KBM-7 (cell line): Measurements from ENCODE around the gene NUDT19.
"Not testable (repeated sequence)": the region's sequence is repeated elsewhere in the genome, so short reads cannot be mapped to it uniquely, and the experiment has no call there.

Experiments
- DNase-seq: peaks from one replicate; pipeline ENCODE4 v3.0.0-alpha.2; 2015
- in situ Hi-C: fragments of 300-500 bp; cut with MboI; formaldehyde crosslinking; loops from 2 replicates; pipeline ENCODE4 v1.14.3; 2020; ENCODE audit warnings: low sequenced_read_pairs, low pct_unique_long_range_greater_than_20kb, mixed read lengths

The NUDT19 gene

DNA sequence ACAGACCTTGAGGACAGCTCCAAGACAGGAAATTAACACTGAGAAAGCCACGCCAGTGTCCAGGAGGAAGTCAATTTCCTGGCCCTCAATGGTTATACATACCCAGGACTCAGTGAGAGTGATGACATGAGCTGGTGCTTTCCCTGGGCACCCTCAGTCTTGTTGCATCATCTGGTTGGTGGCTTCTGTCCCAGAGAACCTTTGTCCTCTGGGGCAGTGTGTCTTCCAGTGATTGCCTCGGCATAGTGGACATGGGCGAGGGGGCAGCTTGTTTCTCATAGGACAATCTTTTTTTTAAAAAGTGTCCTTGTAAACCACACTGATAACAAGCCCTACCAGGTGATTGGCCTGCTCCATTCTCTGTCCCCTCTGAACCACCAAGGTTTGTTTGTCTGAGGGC is 5.2 kb downstream of the NUDT19 start:
- in situ Hi-C loops, DNase-seq: not testable (repeated sequence)

DNA sequence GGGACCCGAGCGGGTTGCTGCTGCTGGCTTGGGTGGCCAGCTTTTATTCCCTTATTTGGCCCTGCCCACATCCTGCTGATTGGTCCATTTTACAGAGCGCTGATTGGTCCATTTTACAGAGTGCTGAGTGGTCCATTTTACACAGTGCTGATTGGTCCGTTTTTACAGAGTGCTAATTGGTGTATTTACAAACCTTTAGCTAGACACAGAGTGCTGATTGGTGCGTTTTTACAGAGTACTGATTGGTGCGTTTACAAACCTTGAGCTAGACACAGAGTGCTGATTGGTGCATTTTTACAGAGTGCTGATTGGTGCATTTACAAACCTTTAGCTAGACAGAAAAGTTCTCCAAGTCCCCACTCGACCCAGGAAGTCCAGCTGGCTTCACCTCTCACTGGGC is 8.5 kb downstream of the NUDT19 start:
- in situ Hi-C loops, DNase-seq: not testable (repeated sequence)

DNA sequence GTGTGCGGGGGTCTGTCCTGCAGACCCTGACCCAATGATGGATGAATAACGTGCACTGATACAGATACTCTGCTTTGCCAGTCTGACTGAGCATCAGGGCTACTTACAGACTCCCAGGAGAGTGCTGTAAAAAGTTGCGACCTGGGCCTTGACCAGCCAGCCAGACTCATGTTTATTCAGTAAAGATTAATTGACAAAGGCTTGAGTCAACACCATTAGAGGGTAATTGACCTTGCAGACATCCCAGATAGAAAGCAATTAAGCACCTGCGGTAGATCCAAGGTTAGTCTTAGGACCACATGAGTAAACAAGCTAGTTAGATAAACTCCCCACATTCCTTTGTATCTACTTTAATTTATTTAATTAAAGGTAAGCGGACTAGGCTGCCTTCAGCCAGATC is 10.4 kb downstream of the NUDT19 start:
- no peak for DNase-seq
- in situ Hi-C loops, result no loop called here

DNA sequence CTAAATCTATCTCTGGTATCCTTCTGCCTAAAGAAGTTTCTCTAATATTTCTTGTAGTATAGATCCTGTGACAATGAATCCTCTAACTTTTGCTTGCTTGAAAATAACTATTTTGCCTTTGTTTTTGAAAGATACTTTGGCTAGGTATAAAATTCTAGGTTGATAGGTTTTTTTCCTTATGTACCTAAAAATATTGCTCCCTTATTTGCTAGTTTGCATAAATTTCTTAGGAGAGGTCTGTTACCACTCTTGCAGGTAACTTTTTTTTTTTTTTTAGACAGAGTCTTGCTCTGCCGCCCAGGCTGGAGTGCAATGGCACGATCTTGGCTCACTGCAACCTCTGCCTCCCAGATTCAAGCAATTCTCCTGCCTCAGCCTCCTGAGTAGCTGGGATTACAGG is 12.4 kb downstream of the NUDT19 start:
- DNase-seq, in situ Hi-C loops: not testable (repeated sequence)

DNA sequence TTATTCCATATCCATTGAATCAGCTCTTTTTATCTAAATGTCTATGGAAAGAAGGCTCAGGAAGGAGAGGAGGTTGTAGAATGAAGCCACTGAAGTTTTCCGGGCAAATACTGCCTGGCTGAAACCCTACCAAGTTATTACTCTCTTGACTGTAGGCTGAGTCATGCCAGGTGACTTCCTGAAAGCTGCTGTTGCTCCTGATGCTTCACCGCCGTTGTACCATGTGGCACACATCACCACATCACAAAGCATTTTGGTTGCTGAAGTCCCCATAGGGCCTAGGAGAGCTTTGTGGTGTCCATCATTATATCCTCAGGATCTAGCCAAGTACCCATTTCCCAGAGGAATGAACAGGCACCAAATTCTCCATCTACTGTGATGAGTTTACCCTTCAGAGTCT is 16.8 kb downstream of the NUDT19 start:
- no peak for DNase-seq
- in situ Hi-C loops, result no loop called here

DNA sequence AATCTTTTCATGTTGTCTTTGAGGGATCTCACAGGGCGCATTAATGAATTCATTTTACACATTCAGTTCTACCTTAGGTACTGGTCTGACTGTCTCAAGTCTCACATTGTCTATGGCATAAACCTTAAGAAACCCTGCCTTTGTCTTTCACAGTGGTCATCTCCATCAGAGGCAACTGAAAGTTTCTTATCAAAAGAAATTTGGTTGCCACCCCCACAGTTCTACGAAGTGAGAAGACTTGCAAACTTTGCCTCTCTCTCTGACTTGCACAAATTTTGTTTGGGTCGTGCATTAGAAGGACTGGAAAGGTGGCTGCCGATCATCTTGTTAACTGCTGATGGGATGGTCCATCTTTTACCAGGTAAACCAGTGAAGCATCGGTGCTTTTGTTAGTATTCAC is 17.4 kb downstream of the NUDT19 start:
- in situ Hi-C loops, result no loop called here
- no peak for DNase-seq

DNA sequence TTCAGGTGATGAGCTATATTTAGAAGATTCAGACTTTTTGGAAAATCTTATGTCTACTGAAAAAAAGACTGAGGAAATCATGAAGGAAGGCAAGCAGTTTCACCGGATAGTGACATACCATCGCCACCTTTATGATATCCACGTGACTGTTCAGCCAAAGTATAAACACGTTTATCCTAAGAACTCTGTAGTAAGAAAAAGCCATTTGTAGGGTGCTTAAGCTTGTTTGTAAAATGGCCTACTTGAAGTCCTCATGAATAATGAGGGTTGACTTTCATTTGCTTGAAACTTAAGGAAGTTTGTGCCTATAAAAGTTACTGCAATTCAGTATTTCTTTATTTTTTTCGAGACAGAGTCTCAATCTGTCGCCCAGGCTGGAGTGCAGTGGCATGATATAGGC is 20.1 kb downstream of the NUDT19 start:
- DNase-seq, result no peak
- in situ Hi-C loops, result no loop called here

DNA sequence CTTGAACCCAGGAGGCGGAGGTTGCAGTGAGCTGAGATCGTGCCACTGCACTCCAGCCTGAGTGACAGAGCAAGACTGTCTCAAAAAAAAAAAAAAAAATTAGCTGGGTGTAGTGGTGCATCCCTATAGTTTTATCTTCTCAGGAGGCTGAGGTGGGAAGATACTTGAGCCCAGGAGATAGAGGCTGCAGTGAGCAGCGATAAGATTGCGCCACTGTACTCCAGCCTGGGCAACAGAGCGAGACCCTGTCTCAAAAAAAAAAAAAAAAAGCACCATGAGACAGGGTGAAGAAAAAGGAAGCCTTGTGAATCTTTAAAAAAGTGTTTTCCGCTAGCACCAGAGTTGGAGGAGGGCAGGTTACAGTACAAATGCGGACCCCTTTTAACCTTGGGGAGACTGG is 24.6 kb downstream of the NUDT19 start:
- DNase-seq, in situ Hi-C loops: not testable (repeated sequence)

DNA sequence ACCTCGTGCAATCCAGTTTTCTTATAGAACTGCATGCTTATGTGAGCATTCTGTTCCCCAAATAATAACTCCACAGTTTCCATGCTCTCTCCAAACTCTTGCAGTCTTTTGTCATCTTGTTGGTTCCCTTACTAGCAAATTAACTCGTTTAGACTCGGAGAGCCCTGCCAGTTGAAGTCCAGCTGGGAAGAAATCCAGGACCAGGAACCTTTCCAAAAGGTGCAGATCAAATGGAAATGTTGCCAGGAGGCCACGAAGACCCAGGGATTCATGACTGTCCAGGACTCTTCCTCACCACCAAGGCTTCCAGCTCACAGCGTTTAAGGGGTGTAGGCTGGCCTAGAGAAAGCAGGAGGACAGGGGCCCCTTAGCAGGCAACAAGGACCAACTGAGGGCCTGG is 25.9 kb downstream of the NUDT19 start:
- DNase-seq, result no peak
- in situ Hi-C loops, result no loop called here

DNA sequence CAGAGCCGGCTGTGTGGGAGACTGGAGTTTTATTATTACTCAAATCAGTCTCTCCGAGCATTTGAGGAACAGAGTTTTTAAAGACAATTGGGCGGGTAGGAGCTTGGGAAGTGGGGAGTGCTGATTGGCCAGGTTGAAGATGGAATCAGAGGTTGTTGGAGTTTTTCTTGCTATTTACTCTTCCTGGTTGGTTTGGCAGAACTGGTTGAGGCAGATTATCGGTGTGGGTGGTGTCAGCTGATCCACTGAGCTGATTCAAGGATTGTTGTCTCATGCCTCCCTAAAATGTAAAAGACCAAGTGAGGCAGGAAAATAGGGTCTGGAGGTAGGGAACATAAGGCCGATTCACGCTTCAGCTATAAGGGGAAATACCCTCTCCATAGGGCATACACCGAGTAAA is 26.7 kb downstream of the NUDT19 start:
- in situ Hi-C loops, result no loop called here
- no peak for DNase-seq

DNA sequence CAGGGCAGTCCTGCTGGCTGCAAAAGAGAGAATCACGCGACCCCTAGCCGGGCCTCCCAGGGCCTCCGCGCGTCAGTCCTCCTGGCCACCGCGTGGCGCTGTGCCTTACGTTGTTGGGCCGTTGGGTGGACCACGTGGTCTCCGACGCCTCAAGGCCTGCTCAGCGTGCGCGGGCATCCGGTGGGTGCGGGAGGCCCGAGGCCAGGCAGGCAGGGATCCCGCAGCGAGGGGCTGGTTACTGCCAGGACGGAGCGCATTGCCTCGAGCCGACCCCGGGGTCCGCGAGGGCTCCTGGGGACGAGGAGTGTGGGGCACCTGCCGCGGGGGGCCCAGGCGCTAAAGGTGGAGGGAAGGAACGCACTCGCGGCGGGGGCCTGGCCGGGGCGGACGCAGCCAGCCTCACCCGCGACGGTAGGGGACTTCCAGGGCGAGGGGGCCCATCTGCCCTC is 28.0 kb downstream of the NUDT19 start, which contains the start of gene TDRD12:
TDRD12 (plus strand) TSS at position 157 of the 449 bp plus-strand sequence. CDS start 306 bp downstream, outside the sequence.
- in situ Hi-C loops, result no loop called here
- DNase-seq, result no peak

DNA sequence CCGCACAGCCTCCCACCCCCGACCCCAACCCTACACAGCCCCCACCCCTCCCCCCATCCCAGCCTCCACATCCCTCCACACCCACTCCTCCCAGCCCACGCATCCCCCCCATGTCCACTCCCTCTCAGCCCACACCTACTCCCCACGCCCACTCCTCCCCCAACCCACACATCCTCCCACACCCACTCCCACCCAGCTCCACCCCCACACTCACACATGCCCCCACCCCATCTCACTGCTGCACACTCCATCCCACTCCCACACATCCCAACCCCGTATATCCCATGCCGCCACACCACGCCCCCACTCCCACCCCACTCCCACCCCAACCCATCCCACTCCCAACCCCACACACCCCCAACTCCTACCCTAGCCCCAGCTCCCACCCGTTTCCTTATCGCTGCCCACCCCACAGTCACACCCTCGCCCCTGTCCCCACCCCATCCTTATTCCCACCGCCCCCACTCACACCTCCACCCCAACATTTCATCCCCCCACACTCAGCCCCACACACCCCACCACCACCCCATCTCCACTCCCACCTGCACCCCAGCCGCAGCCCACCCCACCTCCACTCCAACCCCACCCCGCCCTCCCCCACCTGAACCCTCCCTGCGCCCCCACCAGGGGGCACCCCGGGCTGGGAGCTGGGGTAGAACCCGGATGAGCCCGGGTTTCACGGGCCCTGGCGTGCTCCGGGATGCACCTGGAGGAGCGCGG is 28.8 kb downstream of the NUDT19 start:
- in situ Hi-C loops, result no loop called here
- no peak for DNase-seq

DNA sequence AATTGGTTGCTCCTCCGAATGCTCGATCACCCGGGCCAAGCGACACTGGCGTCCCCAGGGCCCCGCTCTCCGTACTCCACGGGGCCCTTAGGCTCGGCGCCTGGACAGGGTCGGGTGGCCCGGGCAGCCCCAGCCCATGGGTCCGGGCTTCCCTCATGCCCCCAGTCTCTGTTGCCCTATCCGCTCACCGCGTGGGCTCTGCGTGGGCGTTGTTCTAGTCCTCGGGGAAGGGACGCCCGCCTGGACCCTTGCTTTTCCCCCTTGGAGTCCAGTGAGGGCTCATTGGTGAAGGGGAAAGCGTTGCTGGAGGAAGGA is 29.3 kb downstream of the NUDT19 start:
- in situ Hi-C loops, result no loop called here
- no peak for DNase-seq

DNA sequence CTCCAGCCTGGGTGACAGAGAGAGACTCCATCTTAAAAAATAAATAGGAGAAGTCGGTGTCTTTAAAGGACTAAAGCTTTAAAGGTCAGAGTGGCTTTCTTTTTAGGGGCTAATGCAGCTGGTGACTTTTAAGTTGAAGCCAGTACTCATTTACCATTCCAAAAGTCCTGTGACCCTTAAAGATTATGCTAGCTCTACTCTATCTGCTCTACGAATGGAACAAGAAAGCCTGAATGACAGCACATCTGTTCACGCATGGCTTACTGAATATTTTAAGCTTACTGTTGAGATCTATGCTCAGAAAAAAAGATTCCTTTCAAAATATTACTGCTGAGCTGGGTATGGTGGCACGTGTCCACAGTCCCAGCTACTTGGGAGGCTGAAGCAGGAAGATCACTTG is 44.3 kb downstream of the NUDT19 start:
- in situ Hi-C loops, result no loop called here
- DNase-seq, result no peak

DNA sequence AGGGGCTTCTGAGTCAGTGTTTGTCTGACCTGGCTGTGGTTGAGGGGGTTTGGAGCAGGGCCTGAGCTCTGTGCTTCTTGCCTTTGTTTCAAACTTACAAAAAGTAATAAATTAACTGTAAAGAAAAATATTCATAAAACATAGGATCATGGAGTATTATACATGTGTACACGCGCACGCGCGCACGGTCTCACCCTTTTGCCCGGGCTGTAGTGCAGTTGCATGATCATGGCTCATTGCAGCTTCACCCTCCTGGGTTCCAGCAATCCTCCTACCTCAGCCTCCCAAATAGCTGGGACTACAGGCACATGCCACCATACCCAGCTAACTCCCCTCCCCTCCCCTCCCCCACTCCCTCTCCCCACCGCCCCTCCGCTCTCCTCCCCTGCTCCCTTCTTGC is 51.4 kb downstream of the NUDT19 start:
- DNase-seq, result no peak
- in situ Hi-C loops, result no loop called here

DNA sequence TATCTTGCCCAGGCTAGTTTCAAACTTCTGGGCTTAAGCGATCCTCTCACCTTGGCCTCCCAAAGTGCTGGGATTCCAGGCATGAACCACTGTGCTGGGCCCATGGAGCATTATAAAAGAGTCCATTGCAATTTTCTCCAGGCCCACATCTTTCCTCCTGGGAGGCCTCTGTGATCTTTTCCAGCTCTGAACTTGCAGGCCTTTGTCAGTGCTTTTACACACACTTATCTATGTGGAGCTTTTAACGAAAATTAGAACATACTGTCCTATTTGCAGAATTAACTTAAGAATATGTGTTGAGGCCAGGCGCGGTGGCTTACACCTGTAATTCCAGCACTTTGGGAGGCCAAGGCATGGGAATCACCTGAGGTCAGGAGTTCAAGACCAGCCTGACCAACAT is 51.8 kb downstream of the NUDT19 start:
- no peak for DNase-seq
- in situ Hi-C loops, result no loop called here

DNA sequence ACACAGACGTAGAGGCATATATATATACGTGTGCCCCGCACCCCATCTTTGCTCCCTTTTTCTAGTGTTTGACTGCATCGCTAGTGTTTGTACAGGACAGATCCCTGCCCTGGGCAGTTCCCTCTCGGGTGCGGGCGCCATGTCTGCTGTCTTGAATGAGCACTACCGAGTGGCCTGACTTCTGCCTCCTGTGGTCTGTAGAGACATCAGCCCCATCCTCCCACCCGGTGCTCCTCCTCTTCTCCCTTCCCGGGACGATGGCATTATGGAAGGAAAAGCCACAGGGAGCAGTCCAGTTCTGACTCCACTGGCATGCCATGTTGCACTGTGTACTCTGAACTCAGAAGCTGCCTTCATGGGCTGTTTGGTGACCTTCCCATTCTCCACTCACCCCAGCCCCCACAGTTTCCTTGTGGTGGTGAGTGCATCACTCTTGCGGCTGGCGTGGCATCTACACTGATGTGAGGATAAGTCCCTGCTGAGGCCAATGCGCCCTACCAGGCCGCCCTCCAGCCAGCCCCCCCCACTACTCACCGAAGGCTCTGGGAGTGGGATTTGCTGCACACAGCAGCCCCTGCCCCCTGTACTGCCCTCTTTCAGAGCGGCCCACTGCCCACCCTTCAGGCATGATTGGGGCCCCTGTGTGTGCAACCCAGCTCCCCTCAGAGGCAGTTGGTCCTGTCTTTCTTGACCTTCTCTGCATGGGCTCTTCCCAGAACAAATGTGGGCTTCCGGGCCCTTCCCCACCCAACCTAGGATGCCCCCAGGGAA is 53.1 kb downstream of the NUDT19 start:
- in situ Hi-C loops, result no loop called here
- no peak for DNase-seq

DNA sequence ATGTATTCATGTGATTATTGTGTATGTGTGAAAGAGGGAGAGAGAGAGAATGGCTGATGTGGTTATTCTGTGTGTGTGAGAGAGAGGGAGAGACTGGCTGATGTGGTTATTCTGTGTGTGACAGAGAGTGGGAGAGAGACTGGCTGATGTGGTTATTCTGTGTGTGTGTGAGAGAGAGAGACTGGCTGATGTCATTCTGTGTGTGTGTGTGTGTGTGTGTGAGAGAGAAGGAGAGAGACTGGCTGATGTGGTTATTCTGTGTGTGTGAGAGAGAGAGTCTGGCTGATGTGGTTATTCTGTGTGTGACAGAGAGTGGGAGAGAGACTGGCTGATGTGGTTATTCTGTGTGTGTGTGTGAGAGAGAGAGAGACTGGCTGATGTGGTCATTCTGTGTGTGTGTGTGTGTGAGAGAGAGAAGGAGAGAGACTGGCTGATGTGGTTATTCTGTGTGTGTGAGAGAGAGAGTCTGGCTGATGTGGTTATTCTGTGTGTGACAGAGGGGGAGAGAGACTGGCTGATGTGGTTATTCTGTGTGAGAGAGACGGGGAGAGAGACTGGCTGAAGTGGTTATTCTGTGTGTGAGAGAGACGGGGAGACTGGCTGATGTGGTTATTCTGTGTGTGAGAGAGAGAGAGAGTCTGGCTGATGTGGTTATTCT is 54.1 kb downstream of the NUDT19 start:
- in situ Hi-C loops, result not testable (repeated sequence)
- peak; percentile 25 for DNase-seq

DNA sequence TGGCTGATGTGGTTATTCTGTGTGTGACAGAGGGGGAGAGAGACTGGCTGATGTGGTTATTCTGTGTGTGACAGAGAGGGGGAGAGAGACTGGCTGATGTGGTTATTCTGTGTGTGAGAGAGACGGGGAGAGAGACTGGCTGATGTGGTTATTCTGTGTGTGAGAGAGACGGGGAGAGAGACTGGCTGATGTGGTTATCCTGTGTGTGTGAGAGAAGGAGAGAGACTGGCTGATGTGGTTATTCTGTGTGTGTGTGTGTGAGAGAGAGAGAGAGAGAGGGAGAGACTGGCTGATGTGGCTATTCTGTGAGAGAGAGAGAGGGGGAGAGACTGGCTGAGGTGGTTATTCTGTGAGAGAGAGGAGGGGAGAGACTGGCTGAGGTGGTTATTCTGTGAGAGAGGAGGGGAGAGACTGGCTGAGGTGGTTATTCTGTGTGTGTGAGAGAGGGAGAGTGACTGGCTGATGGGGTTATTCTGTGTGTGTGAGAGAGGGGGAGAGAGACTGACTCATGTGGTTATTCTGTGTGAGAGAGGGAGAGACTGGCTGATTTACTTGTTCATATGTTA is 55.1 kb downstream of the NUDT19 start:
- in situ Hi-C loops, result not testable (repeated sequence)
- peak; percentile 28 for DNase-seq

DNA sequence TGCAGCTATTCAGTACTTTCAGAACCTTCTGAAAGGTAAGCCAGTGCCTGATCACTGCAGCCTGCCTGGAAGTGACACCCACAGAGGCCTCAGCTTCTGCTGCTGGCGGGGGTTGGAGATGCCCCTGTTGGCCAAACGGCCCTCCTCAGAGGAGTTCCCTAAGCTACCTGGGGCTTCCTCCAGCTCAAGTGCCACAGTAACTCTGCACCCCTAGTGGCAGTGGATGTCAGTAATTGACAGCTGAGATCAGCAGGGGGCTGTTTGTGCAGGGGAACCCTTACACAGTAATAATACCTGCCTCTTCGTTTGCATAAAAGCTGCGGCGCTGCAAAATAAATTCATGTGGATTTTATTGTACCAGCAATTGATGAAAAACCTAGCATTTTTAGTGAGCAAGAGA is 56.9 kb downstream of the NUDT19 start:
- in situ Hi-C loops, result no loop called here
- peak; percentile 12 for DNase-seq
